GM18909 (cell line): ENCODE data around the gene ATG14.
"Not testable (repeated sequence)": the region's sequence is repeated elsewhere in the genome, so short reads cannot be mapped to it uniquely, and the experiment has no call there.

Experiments
- ATAC-seq: cut with Tn5 transposase; IDR thresholded peaks from one replicate; pipeline ENCODE4 v1.9.1; 2021; ENCODE audit warnings: mild to moderate bottlenecking; ENCODE audit not compliant: unreplicated experiment, poor library complexity

ATG14 gene

DNA sequence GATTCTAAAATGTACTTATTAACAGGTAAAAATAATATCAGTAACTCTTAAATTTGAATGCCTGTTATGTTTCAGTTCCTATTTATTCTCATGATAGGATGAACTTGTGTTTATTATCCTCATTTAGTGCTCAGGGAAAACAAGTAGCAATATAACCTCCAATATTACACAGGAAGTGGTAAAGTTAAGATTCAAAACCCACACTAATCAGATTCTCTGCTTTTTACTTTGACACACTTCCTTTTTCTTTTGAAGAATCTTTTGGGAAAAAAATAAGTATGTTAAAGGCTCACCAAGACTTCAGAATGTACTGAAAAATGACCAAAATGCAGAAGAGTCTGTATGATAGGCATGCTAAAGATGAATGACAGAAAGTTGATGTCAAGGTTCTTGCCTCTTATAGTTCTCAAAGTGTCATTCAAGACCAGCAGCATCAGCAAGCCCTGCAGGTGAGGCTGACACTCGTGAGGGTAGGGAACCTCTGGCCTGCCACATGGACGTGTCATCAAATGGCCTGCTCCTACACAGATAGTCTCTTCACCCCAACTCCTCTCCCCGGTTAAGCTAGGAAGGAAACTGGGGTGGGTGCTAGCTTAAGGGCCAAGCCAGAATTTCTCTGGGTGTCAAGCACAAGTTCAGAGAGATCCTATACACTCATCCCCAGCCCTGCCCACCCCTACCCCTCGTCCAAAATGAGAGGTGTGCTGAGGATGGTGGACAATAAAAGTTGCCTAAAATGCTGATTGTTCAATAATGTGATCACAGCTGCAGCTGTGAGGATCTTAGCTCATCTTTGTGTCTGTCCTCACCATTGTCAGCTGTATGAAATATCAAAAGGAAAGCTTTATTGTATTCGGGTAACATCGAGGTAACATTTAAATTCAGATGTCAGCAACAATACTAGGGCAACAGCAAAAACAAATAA is 22.5 kb upstream of the ATG14 start:
- no peak for ATAC-seq

DNA sequence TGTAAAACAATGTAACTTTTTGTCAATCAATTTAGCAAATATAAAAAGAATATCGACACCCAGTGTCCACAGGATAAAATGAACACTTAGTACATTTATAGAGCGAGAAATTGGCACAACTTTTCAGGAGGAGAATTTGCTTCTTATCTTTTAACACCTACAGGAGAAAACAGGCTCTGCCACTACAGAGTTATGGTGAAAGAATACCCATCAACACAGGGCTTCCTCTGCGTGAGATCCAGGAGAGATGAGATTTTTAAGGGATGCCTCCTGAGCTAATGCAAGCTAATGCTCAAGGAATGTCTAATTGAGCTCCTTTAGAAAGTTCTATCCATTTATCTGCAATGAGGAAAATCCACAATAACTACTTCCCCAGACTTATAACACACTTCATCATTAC is 21.0 kb upstream of the ATG14 start:
- ATAC-seq, result no peak

DNA sequence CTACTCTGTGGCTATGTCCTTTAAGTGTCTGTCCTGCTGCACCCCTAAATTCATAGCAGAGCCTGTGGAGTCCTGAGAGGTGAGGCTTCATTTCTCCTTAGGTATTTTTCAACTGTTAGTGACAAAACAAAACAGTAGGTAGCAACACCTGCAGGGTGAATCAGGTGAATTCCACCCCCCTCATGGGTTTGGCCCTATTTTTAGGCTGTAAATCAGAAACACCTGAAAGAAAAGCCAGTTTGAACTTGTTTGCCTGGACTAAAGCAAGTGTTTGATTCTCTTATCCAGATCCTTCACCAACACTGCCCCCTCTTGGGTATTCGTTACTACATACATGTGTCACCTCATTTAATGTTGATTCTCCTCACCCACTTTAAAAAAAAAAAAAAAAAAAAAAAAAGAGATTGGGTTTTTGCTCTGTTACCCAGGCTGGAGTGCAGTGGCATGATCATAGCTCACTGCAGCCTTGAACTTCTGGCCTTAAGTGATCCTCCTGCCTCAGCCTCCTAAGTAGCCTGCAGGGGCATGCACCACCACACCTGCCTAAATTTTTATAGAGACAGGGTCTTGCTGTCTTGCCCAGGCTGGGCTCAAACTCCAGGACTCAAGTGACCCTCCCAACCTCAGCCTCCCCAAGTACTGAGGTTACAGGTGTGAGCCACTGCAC is 18.5 kb upstream of the ATG14 start:
- ATAC-seq, result peak; percentile 81

DNA sequence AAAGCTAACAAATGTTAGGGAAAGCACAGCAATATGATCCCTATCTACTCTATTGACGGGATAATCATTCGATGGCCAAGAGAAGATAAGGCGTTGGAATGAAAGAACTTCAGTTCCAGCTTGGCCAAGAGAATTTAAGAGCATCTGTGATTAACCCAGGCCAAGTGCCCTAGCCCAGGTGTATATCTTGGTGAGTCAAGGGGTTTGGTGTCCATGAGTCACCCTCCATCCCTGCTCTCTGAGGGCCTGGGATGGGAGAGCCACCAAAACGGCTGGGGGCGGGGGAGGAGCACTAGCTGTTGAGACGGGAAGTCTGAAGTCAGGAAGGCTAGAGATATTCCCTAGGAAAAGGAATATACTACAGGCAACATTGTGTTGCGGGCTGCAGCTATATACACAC is 15.8 kb upstream of the ATG14 start:
- ATAC-seq, result no peak

DNA sequence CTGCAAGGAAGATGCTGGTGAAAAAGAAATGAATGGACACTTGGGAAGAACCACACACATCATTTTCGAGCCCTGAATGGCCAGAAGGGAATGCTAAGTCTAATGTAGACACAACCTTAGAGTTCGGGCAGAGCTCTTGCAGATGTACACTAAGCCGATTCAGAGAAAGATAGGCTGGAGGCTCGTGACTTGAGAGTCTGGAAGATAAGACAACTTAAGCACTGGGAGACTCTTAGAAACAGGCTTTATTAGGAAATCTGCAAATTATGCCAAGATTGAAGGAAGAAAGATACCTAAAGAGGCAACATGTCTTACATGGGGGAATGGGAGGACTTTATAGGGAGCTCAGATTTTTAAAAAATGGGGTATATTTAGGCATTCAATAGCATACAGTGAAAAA is 15.3 kb upstream of the ATG14 start:
- no peak for ATAC-seq

DNA sequence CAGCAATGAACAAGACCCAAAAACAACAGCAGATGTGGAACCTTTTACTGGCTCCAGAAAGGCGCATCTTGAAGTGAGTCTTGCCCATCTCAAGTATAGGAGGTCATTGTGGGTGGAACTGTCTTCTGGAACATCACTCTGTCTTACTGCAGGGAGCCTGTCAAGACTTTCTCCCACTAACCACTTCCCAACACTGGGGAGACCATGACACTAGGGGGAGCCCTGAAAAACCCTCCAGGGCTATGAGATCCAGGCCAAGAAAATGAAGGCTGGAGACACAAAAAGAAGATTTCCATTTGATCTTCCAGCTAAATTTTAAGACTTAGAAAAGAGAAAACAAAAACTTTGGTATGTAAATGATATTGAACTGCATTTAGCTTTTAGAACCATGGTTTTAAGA is 13.5 kb upstream of the ATG14 start:
- no peak for ATAC-seq

DNA sequence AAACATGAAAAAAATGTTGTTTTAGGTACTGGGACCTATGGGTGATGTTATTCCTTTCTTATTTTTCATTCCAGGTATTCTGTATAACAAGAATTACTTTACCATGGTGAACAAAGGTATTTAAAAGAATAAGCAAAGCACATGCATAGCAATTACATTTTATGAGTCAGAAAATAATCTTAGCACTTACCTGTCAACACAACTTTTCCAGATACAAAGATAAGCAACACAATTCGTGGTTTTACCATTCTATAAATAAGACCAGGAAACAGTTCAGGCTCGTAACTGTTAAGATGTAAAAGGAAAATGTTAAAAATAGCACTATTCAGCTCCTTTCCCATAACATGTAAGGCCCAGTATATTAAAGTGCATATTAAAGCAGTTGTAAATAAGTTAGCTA is 12.3 kb upstream of the ATG14 start:
- no peak for ATAC-seq

DNA sequence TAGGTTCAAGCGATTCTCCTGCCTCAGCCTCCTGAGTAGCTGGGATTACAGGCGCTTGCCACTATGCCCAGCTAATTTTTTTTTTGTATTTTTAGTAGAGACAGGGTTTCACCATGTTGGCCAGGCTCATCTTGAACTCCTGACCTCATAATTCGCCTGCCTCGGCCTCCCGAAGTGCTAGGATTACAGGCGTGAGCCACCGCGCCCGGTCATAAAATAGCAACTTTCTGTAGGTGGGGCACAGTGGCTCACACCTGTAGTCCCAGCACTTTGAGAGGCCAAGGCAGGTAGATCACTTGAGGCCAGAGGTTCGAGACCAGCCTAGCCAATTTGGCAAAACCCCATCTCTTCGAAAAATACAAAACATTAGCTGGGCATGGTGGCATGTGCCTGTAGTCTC is 10.7 kb upstream of the ATG14 start:
- not testable (repeated sequence) for ATAC-seq

DNA sequence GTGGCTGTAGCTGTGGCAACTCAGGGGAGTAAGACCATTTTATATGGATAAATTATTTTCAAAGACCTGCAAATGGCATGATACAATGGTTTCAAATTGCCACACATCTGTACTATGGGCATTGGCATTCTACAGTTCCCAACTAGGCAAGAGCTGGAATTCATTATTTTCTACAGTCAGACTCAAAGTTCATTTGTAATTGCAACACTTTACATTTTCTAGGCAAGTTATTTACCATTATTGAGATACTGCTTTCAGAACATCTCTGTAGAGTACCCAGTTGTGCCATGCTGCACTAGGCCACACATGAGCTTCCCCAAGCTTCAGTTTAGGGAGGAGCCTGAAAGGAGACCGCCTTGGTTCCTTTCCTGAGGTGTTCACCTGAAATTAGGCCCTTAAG is 8.0 kb upstream of the ATG14 start:
- ATAC-seq, result no peak

DNA sequence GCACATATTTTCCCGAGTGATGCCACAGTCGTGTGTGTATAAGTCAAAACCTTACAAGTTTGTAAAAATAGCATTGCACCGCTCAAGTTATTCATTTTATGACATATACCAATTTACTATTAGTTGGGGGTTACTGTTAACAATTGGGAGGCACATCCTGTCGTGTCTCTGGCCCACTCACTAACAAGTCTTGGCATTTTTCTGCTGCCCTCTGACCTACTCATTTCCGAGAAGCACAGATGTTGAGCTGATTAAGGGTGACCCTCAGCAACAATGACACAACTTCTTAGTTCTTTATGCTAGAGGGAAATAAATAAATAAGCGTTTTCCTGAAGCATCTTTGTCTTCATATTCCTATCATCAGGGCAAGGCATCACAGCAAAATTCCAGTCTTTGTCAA is 6.8 kb upstream of the ATG14 start:
- no peak for ATAC-seq

DNA sequence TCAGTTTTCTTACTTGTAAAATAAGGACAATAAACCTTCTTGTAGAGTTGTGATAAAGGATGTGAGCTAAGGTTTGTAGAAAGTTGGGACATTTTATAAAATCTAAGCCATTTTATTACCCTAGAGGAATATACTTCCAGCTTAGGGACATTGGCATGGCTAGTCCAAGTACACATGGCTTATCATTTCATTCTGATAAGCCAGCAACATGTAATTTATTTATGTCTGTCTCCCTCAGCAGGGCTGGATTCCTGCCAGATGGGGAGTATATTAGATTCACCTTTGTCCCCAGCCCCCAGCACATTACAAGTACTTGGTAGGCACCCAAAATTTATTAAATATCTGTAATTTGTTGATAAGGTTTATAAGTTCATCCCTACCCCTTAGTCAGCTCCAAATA is 6.3 kb upstream of the ATG14 start:
- ATAC-seq, result no peak

DNA sequence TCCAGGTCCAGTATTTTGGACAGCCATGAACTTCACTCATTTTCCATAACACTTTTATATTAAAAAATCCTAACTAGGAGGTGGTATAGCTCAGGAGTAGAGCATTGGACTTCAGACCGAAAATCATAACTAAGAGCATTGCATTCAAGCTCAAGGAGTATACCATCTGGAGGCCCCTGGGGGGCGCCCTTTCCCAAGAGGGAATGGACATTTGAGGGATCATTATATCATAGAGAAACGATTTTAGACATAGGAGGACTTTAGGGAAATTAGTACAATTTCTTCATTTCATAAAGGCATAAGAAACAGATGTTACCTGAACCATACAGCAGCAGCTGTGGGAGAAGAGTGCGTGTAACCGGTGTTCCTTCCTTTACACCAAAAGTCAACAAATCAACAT is 5.2 kb upstream of the ATG14 start:
- no peak for ATAC-seq

DNA sequence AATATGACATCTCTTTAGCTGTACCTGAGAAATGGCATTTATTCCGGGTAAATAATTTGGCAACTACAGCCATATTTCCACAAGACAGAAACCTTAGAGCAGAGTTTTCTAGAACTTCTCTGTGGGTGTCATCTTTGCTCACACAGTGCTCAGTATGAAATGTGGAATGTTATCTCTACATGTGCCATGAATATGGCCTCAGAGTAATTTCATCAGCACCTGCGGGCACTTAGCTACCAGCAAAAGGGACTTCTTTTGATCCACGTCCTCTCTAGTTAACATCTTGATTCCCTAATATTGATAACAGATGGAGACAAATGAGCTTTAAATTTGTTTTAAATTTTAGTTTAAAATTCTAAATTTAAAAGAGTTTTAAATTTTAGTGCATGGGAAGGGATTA is 2.9 kb upstream of the ATG14 start:
- ATAC-seq, result no peak

DNA sequence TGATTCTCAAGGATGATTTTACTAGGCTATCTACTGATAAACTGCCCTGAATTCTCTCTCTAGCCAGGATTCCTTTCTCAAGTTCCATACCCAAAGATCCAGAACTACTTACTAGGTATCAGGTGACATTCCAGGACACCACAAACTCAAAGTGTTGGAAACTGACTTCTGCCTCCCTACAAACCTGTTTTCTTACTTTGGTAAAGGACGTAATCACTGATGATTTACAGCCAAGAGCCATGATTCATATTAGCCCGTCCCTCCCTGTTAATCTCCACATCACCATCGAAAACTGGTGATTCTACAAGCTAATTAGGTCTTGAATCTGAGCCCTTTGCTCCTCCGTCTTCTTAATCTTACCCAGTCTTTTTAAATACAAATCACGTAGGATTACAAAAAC is 1.0 kb upstream of the ATG14 start:
- no peak for ATAC-seq

DNA sequence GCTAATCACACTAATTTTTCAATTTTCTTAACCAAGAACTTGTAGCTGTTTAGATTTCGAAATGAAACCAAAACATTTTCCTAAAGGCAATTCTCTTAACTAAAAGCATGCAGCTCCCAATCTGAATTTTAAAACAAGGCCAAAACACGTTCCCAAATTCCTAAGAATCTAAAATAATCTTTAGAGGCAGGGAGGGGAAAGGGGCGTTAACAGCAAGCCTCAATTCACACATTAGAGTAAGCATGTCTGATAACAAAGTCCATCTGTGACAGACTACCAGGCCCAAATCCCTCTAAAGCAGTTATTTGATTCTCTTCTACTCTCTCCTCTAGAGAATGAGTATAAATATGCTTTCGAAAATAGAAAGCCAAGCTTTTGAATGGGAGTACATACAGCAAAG is 754 bp downstream of the ATG14 start:
- ATAC-seq, result no peak

DNA sequence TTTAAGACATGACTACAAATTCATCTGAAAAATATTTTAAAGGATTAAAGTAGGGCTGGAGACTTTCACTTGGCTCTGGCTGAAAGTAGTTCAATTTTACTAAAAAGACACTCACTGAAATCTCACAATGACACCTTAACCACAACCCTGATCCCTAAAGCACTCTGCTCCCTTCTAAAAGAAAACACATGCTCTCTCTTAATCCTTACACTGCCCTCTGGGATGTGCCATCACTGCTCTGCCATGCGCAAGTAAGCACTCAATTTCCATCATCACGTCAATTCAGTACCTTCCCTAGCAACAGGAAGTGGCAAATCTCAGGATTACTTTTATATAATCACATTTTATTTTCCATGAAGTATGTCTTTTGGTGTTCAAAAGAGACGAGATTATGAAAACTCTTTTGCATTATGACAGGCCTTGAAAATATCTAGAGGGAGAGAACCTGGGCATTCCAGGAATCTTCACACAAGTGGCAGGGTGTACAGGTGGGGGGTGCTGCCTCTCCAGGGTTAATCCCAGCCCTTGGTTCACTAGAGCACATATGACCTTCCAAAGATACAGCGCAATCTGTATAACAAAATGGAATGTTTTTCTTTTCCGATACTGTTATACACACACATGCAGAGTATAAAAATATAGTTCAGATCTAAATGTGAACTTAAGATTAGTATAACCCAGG is 7.3 kb downstream of the ATG14 start:
- no peak for ATAC-seq

DNA sequence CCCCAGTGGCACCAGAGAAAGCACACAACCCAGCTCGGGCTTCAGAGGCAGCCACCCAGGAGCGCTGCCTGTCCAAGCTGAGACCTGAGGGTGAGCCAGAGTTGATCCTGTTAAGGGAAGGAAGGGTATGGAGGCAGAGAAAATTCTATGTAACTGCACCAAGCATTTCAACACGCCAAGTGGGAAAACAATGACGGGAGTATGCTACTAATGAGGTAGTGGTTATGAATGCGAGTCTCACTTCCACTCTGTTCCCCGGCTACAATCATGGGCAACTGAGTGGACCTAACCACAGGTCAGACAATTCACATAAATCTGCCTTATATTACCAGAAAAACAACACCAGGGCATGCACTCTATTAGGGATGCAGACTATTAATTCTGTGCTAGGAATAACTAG is 9.9 kb downstream of the ATG14 start:
- ATAC-seq, result no peak

DNA sequence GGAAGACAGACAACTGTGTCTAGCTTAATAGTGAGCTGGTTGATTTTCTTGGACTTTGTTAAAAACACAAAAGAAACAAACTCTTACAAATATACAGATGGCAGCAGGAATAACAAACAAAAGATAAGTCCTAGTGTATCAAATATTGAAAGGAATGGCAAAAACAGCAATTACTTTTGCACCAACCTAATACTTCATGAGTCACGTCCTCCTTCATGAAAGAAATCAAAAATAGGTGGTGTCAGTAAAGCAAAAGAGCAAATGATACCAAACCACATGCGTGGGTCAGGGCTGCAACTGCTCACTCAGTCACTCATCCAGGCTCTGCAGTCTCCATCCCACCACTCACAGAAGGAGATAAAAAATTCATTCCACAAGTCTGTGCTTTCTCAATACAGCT is 11.8 kb downstream of the ATG14 start:
- ATAC-seq, result no peak

DNA sequence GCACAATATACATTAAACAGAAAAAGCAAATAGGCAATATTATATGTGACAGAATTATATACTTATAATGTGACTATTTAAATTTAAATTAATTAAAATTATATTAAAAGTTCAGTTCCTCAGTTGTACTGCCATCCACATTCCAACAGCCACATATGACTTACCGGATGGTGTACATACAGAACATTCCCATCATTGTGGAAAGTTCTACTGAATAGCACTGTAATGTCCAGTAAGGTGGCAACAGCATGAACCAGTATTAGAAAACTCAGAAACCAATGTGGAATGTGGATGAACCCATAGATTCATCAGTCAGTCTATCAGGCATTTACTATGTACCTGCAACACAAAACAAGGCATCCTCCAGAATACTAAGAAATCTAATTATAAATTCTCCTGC is 12.4 kb downstream of the ATG14 start:
- ATAC-seq, result no peak

DNA sequence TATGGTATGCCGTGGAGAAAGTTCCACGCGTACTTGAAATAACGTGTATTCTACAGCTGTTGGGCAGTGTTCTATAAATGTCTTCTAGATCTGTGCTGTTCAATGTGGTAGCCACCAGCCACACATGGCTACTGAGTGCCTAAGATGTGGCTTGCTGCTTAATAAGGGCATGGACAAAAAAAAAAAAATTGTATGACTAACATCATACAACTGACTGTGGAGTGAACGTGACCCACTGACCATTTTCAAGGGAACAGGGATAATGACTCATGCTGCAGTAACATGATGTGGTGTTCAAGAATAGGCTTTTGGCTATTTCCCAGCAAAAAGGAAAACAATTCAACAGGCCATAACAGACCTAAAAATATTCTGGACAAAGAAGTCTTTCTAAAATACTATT is 13.0 kb downstream of the ATG14 start:
- no peak for ATAC-seq

DNA sequence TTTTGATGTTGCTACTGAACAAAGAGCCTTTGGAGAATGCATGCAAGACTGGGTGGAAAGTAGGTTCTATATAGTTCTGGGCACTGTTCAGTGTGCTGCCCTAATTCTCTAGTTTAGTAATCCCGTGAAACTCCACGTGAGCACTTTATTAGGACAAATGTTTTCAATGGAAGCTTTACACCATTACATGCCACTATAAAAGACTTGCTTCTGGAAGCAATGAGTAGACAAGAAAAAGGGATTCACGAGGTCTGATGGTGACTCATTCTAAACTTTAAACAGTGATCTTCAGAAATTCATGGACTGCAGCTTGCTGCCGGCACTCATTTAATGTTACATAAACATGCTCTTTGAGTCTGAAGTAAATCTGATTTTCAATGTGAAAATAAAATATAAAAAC is 22.3 kb downstream of the ATG14 start:
- ATAC-seq, result no peak
